Activated T-cell treated with anti-CD3 and anti-CD28 coated beads, Interleukin-2, amount 50 U/mL, for 72 hours (primary cell): ENCODE data around the gene IGSF11. TPM values are rescaled to one million over a fixed set of nuclear protein-coding genes. Genes with fewer than 3 reads are reported as not detected.
A peak's percentile ranks its signal among the peaks of the same experiment; 100 is the strongest.
"Not testable (repeated sequence)": the region's sequence is repeated elsewhere in the genome, so short reads cannot be mapped to it uniquely, and the experiment has no call there.

Experiments used
- ATAC-seq, 2 donors: fragments of 150-1000 bp; cut with Tn5 transposase; replicated peaks in 1 of 2; 2 replicates each; pipeline ENCODE4 v1.10.0; 2021; ENCODE audit warnings: moderate library complexity in 2 of 2, mild to moderate bottlenecking in 1 of 2
- DNase-seq, 2 donors: peaks; one replicate each; pipeline ENCODE4 v3.0.0; 2021 to 2022; ENCODE audit warnings: mixed read lengths in 1 of 2
- H3K27ac Mint-ChIP-seq: one replicate; pipeline ENCODE4 v1.8.0; 2022; ENCODE audit warnings: mild to moderate bottlenecking, moderate library complexity, mixed read lengths
- H3K27me3 Mint-ChIP-seq: one replicate; pipeline ENCODE4 v1.8.0; 2022; ENCODE audit warnings: low read depth, mixed read lengths
- H3K36me3 Mint-ChIP-seq, 2 donors: one replicate each; pipeline ENCODE4 v1.8.0; 2022; ENCODE audit warnings: mixed read lengths in 2 of 2, mild to moderate bottlenecking in 1 of 2; ENCODE audit not compliant: insufficient read depth in 2 of 2
- H3K4me1 Mint-ChIP-seq: one replicate; pipeline ENCODE4 v1.8.0; 2022; ENCODE audit warnings: low read depth, mixed read lengths
- H3K4me3 Mint-ChIP-seq, 2 donors: one replicate each; pipeline ENCODE4 v1.8.0; 2022; ENCODE audit warnings: mild to moderate bottlenecking in 2 of 2, mixed read lengths in 2 of 2, moderate library complexity in 2 of 2
- H3K9me3 Mint-ChIP-seq, 2 donors: one replicate each; pipeline ENCODE4 v1.8.0; 2022; ENCODE audit warnings: mixed read lengths in 2 of 2
- total RNA-seq, 2 donors: library from RNA; stranded (reverse); gene quantifications; one replicate each; pipeline ENCODE4 v1.2.3, GENCODE V29; 2022

IGSF11 gene, protein sequence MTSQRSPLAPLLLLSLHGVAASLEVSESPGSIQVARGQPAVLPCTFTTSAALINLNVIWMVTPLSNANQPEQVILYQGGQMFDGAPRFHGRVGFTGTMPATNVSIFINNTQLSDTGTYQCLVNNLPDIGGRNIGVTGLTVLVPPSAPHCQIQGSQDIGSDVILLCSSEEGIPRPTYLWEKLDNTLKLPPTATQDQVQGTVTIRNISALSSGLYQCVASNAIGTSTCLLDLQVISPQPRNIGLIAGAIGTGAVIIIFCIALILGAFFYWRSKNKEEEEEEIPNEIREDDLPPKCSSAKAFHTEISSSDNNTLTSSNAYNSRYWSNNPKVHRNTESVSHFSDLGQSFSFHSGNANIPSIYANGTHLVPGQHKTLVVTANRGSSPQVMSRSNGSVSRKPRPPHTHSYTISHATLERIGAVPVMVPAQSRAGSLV
- total RNA-seq, result under 1 TPM in 1 of 2 donors, not detected in 1; 0.19 TPM

- Mint-ChIP-seq H3K36me3 (peaks cover 0 to 2% of the 10 kb centered on the region in 2 donors), H3K27ac (peak within 1 kb of the TSS; percentile 77), H3K4me3 (peak within 1 kb of the TSS; percentile 92 to 97), H3K9me3 (no peaks in the 10 kb centered on the region), H3K4me1 (no peaks in the 10 kb centered on the region), H3K27me3 (peaks cover 45% of the 10 kb centered on the region)
- peak; percentile 79 to 80 for DNase-seq
- peak; percentile 94 to 95 for ATAC-seq
Measured at GRCh38 chr3:119034256-119035013, at the start of gene IGSF11. Gene IGSF11, minus strand, starts transcription at chr3:119034846. Its CDS starts 264 bp downstream, at chr3:119034582.

- no peak for ATAC-seq
- peaks cover 3% of the 10 kb centered on the region for H3K27me3 Mint-ChIP-seq
- DNase-seq, result no peak
- H3K27ac Mint-ChIP-seq, result peak overlapping the region; percentile 17
- no peaks in the 10 kb centered on the region for H3K4me1 Mint-ChIP-seq
- H3K9me3 Mint-ChIP-seq, result no peaks in the 10 kb centered on the region
- H3K36me3 Mint-ChIP-seq, result no peaks in the 10 kb centered on the region
- H3K4me3 Mint-ChIP-seq, result no peak overlapping the region
Measured at GRCh38 chr3:119080364-119080763, 45.7 kb upstream of the IGSF11 start.

DNA sequence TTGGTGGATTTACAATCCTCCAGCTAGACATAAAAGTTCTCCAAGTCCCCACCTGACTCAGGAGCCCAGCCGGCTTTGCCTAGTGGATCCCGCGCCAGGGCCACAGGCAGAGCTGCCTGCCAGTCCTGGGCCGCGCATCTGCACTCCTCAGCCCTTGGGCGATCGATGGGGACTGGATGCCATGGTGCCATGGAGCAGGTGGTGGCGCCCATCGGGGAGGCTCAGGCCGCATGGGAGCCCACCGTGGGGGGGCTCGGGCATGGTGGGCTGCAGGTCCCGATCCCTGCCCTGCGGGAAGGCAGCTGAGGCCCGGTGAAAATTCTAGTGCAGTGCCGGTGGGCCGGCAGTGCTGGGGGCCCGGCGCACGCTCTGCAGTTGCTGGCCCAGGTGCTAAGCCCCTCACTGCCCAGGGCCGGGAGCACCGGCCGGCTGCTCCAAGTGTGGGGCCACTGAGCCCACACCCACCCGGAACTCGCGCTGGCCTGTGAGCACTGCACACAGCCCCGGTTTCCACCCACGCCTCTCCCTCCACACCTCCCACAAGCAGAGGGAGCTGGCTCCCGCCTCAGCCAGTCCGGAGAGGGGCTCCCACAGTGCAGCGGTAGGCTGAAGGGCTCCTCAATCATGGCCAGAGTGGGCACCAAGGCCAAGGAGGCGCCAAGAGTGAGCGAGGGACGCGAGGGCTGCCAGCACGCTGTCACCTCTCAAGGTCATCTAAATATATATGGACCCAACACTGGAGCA is 38.8 kb upstream of the IGSF11 start:
- no peak overlapping the region for H3K4me3 Mint-ChIP-seq
- DNase-seq (no peak), ATAC-seq (no peak)
- no peaks in the 10 kb centered on the region for H3K9me3 Mint-ChIP-seq
- H3K4me1 Mint-ChIP-seq, result no peaks in the 10 kb centered on the region
- H3K27ac Mint-ChIP-seq, result no peak overlapping the region
- H3K27me3 Mint-ChIP-seq, result peaks cover 5% of the 10 kb centered on the region
- H3K36me3 Mint-ChIP-seq, result peaks cover 0 to 3% of the 10 kb centered on the region in 2 donors

DNA sequence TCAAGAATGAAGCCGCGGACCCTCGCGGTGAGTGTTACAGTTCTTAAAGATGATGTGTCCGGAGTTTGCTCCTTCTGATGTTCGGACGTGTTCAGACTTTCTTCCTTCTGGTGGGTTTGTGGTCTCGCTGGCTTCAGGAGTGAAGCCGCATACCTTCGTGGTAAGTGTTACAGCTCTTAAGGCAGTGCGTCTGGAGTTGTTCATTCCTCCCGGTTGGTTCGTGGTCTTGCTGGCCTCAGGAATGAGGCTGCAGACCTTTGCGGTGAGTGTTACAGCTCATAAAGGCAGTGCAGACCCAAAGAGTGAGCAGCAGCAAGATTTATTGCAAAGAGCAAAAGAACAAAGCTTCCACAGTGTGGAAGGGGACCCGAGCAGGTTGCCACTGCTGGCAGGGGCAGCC is 37.8 kb upstream of the IGSF11 start:
- H3K4me3 Mint-ChIP-seq, H3K36me3 Mint-ChIP-seq, H3K27me3 Mint-ChIP-seq, H3K27ac Mint-ChIP-seq, H3K9me3 Mint-ChIP-seq, DNase-seq, H3K4me1 Mint-ChIP-seq, ATAC-seq: not testable (repeated sequence)

DNA sequence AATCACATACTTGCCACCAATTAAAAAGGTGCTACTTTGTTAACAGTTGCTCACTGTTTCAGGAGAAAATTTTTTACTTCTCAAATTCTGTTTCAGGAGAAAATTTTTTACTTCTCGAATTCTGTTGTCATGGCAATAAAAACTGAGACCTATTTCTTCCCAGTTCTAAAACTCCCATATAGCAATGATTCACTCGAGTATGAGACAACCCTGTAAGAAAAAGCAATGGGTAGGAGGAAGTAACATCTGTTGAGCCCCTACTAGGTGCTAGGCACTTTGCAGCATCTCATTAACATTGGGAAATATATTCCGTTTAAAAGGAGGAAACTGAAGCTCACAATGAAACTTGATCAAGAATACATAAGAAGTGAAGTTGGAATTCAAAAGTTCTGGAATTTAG is 35.1 kb upstream of the IGSF11 start:
- DNase-seq (no peak), ATAC-seq (no peak)
- Mint-ChIP-seq H3K4me3 (no peak overlapping the region), H3K9me3 (no peaks in the 10 kb centered on the region), H3K4me1 (no peaks in the 10 kb centered on the region), H3K27ac (no peak overlapping the region), H3K27me3 (no peaks in the 10 kb centered on the region), H3K36me3 (peaks cover 0 to 3% of the 10 kb centered on the region in 2 donors)

DNA sequence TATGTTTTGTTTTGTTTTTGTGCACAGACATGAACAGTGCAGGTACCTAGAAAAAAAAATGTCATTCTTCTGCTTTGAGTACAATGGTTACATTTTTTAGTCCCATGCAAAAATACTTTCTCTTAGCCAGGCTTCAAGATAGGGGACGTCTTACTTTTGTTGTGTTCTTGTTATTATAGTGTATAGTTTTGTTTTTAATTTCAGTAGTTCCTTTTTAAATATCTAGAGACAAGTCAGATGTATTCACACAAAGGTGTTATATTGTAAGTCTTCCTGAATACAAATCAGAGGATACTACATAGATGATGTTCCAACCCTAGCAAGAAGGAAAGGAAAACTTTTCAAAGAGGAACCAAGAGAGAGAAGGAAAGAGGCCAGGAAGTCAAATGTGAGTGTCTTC is 28.8 kb upstream of the IGSF11 start:
- DNase-seq (no peak), ATAC-seq (peak in 1 of 2 donors; percentile 58)
- Mint-ChIP-seq H3K36me3 (no peaks in the 10 kb centered on the region), H3K27ac (no peak overlapping the region), H3K4me3 (no peak overlapping the region), H3K27me3 (no peaks in the 10 kb centered on the region), H3K4me1 (no peaks in the 10 kb centered on the region), H3K9me3 (no peaks in the 10 kb centered on the region)

DNA sequence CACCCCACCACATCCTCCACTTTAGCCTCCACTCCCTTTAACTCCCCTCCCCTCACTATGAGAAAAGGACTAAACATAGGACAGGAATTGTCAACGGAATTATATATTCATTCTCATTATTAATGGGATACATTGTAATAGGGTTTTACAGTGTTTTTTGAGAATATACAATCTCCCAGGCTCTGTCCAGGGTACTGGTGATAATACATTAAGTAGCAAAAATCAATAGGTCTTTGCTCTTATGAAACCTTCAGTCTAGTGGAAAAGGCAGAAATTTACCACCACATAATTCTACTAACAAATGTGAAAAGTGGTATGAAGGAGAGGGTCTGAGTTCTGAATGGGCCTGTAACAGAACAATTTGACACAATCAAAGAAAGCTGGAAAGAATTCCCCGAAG is 28.2 kb upstream of the IGSF11 start:
- ATAC-seq (no peak), DNase-seq (no peak)
- H3K27me3 Mint-ChIP-seq, result no peaks in the 10 kb centered on the region
- H3K4me3 Mint-ChIP-seq, result no peak overlapping the region
- no peaks in the 10 kb centered on the region for H3K4me1 Mint-ChIP-seq
- H3K9me3 Mint-ChIP-seq, result no peaks in the 10 kb centered on the region
- no peaks in the 10 kb centered on the region for H3K36me3 Mint-ChIP-seq
- H3K27ac Mint-ChIP-seq, result no peak overlapping the region

DNA sequence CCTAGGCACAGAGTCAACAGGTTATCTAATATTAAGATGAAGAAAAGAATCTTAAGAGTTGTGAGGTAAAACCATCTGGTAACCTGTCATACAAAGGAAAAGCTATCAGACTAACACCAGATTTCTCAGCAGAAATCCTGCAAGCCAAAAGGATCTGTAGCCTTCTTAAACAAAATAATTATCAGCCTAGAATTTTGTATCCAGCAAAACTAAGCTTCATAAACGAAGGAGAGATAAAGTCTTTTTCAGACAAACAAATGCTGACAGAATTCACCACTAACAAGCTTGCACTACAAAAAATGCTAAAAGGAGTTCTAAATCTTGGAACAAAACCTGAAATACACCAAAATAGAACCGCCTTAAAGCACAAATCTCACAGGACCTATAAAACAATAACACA is 9.9 kb upstream of the IGSF11 start:
- Mint-ChIP-seq H3K4me1 (no peaks in the 10 kb centered on the region), H3K9me3 (peaks cover 0 to 3% of the 10 kb centered on the region in 2 donors), H3K27ac (no peak overlapping the region), H3K4me3 (no peak overlapping the region), H3K36me3 (peaks cover 3 to 4% of the 10 kb centered on the region in 2 donors), H3K27me3 (peaks cover 26% of the 10 kb centered on the region)
- ATAC-seq (no peak), DNase-seq (no peak)

- Mint-ChIP-seq H3K27ac (no peak overlapping the region), H3K4me3 (no peak overlapping the region), H3K36me3 (peaks cover 3 to 4% of the 10 kb centered on the region in 2 donors), H3K9me3 (peaks cover 0 to 3% of the 10 kb centered on the region in 2 donors), H3K4me1 (no peaks in the 10 kb centered on the region), H3K27me3 (peaks cover 33% of the 10 kb centered on the region)
- no peak for ATAC-seq
- DNase-seq, result no peak
Measured at GRCh38 chr3:119042162-119042561, 7.5 kb upstream of the IGSF11 start.

DNA sequence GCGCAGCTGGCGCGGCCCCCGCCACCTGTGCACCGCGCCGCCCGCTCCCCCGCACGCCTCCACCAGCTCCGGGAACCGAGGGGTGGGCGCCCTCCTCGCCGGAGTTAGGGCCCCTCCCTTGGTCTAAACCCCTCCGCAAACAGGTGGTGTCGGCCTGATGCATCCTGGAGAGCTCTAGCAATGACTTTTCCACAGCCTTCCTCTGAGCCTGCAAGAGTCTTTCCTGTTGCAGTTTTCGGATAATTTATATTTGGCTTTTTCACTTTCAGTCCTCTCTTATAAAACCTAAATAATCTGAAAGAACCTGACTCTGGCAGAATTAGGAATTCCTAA is 334 bp upstream of the IGSF11 start:
- no peaks in the 10 kb centered on the region for H3K9me3 Mint-ChIP-seq
- H3K27ac Mint-ChIP-seq, result no peak overlapping the region
- no peaks in the 10 kb centered on the region for H3K4me1 Mint-ChIP-seq
- peaks cover 0 to 2% of the 10 kb centered on the region in 2 donors for H3K36me3 Mint-ChIP-seq
- H3K27me3 Mint-ChIP-seq, result peaks cover 50% of the 10 kb centered on the region
- H3K4me3 Mint-ChIP-seq, result peak overlapping the region; percentile 92 to 97
- no peak for ATAC-seq
- no peak for DNase-seq

- ATAC-seq (no peak), DNase-seq (no peak)
- peaks cover 0 to 2% of the 10 kb centered on the region in 2 donors for H3K36me3 Mint-ChIP-seq
- H3K4me3 Mint-ChIP-seq, result peak overlapping the region; percentile 92 to 97
- H3K27ac Mint-ChIP-seq, result no peak overlapping the region
- H3K9me3 Mint-ChIP-seq, result no peaks in the 10 kb centered on the region
- no peaks in the 10 kb centered on the region for H3K4me1 Mint-ChIP-seq
- H3K27me3 Mint-ChIP-seq, result peaks cover 40% of the 10 kb centered on the region
Measured at GRCh38 chr3:119033393-119034255, 1.0 kb downstream of the IGSF11 start.

DNA sequence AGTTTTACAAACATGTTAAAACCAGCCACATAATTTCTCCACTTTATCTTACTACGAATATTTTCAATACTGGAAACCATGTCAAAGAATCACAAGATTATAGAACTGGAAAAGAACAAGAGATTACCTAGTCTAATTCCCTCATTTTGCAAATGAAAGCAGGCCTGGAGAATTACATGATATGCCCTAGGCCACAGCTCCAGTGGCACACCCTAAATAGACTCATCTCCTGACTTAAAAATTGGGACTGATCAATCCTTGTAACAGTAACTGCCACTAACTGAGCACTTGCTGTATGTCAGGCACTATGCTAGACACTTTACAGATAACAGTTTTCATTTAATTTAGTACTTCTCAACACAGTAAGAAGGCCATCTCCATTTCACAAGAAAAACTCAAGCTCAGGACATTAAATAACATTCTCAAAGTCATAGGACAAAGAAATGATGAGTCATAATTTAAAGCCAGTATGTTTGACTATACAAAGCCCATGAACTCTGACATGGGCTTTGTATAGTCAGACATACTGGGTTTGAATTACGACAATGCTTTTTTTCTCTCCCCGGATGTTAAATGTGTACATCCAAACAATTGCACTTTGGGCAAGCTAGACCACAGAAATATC is 9.4 kb downstream of the IGSF11 start:
- Mint-ChIP-seq H3K36me3 (no peaks in the 10 kb centered on the region), H3K27ac (no peak overlapping the region), H3K9me3 (no peaks in the 10 kb centered on the region), H3K27me3 (no peaks in the 10 kb centered on the region), H3K4me1 (peaks cover under 1% of the 10 kb centered on the region), H3K4me3 (no peak overlapping the region)
- no peak for DNase-seq
- no peak for ATAC-seq
